Stimulated activated memory B cell treated with anti-CD40 and anti-IgM and Interleukin-4, amounts not matched to agents 10 μg/mL and 1 μg/mL and 100 μg/mL, for 72 hours (primary cell): ENCODE results near the gene AQP5.

Experiments
- ATAC-seq: fragments of 150-1000 bp; cut with Tn5 transposase; 2 replicates; pipeline ENCODE4 v1.10.0; 2021
- H3K27ac Mint-ChIP-seq: one replicate; pipeline ENCODE4 v1.8.0; 2022; ENCODE audit warnings: mild to moderate bottlenecking, mixed read lengths
- H3K27me3 Mint-ChIP-seq: one replicate; pipeline ENCODE4 v1.8.0; 2022; ENCODE audit warnings: mixed read lengths
- H3K36me3 Mint-ChIP-seq: one replicate; pipeline ENCODE4 v1.8.0; 2022; ENCODE audit warnings: mixed read lengths
- H3K4me1 Mint-ChIP-seq: one replicate; pipeline ENCODE4 v1.8.0; 2022; ENCODE audit warnings: mixed read lengths
- H3K4me3 Mint-ChIP-seq: one replicate; pipeline ENCODE4 v1.8.0; 2022; ENCODE audit warnings: mild to moderate bottlenecking, moderate library complexity, mixed read lengths
- H3K9me3 Mint-ChIP-seq: one replicate; pipeline ENCODE4 v1.8.0; 2022; ENCODE audit warnings: mixed read lengths

The AQP5 gene

DNA sequence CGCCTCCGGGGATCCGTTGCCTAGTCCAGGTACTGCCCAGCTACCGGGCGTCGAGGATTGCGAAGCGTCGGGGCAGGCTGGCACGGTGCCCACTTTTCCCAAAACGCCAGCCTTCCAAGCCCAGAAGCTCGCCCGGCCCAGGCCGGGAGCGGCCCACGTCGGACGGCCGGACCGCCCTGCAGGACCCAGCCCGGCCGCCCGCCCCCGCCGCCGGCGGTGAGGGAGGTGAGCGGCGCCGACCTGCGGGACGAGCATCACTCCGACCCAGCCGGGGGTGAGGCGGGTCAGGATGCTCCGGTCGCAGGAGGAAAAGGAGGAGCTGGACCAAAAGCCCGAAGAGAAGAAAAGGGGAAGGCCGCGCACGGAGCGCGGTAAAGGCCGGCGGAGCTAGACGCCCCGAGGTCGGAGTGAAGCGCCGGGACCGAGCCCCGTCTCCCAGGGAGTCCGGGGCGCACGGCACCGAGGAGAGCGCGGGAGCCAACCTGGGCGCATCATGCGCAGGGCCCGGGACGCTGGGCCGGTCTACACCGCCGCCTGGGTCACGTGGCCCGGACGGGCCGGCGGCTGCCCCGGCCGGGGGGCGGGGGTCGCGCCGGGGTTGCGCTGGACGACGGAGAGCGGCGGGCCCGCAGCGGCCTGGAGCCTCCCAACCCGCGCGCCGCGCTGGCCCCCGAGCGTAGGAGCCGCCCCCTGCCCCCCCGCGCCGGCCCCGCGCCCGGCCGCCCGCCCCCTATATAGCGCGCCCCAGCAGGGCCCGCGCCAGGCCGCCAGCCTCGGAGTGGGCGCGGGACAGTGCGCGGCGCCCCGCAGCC is at the start of gene AQP5:
TSS of gene AQP5 (plus strand) at position 762 of the 812 bp plus-strand sequence. CDS start 146 bp downstream, outside the sequence.
- no peak within 1 kb of the TSS for H3K27ac Mint-ChIP-seq
- H3K4me1 Mint-ChIP-seq = peaks cover 9% of the 10 kb centered on the region
- H3K9me3 Mint-ChIP-seq = no peaks in the 10 kb centered on the region
- H3K4me3 Mint-ChIP-seq = peak within 1 kb of the TSS; percentile 37
- peak; percentile 10 for ATAC-seq
- no peaks in the 10 kb centered on the region for H3K36me3 Mint-ChIP-seq
- H3K27me3 Mint-ChIP-seq = peaks cover 89% of the 10 kb centered on the region

DNA sequence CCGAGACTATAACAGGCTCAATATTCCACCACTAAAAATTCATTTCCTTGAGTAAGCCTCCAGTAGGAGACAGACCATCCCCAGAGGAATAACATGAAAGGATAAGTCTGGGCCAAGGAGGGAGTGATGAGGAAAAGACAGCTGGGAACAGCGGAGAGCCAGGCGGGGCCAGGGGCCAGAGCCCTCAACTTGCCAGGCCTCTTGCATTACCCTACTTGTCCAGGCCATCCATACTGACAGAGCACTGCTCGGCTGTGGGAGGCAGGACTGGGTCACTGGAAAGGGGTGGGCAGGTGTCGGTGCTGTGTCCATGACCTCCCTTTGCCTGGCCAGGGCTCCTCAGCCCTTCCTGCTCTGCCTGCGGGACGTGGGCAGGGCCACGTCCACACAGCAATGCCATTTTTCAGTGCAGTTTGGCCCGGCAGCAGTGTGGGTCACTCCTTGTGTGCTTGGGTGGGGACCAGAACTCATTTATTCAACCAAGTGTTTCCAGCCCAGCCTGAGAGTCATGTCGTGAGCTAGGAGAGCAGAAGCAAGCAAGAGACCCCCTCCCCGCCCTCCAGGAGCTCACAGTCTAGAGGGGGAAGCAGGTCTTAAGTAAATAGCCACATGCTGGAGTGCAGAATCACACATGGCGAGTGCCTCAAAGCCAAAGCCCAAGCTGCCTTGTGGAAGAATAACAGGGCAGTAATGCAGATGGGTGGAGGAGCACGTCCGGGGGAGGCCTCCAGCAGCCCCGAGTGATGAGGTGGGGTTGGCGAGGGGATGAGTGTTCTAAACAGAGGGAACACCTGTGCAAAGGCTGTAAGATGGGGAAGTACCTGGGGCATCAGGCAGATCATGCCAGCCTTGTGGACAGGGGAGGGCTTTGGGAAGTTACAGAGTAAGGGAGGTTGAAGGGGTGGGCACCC is 49.1 kb upstream of the AQP5 start:
- H3K27me3 Mint-ChIP-seq = peaks cover 75% of the 10 kb centered on the region

DNA sequence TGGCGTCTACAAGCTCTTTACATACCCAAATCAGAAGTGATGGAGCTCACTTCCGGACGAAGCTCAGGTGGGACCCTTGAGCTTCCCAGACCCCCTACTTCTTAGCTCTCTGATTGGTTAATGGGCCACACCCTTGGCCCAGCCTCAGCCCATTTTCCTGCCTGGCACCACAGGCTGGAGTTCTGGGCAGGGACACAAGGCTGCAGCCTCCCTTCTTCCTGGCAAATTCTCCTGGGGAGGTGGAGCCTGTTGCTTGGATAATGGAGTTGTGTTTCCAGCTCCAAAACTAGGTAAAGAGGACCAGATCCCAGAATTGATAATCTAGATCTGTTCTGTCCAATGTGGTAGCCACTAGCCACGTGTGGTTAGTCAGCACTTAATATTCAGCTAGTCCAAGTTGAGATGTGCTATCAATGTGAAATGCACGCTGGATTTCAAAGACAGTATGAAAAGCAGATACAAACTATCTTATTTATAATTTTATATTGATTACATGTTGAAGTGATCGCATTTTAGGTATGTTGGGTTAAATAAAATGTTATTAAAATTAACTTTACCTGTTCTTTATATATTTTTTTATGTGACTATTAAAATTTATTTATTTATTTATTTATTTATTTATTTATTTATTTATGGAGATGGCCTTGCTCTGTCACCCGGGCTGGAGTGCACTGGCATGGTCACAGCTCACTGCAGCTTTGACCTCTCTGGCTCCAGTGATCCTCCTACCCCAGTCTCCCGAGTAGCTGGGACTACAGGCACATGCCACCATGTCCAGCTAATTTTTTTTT is 45.3 kb upstream of the AQP5 start:
- Mint-ChIP-seq H3K36me3 (no peaks in the 10 kb centered on the region), H3K4me3 (no peak overlapping the region), H3K27me3 (peaks cover 73% of the 10 kb centered on the region), H3K27ac (no peak overlapping the region), H3K4me1 (no peaks in the 10 kb centered on the region), H3K9me3 (no peaks in the 10 kb centered on the region)
- ATAC-seq = no peak

More for the DNA sequence above, 49.1 kb upstream of the AQP5 start:
- no peak overlapping the region for H3K4me3 Mint-ChIP-seq
- H3K4me1 Mint-ChIP-seq = no peaks in the 10 kb centered on the region
- H3K9me3 Mint-ChIP-seq = no peaks in the 10 kb centered on the region
- ATAC-seq = no peak
- no peak overlapping the region for H3K27ac Mint-ChIP-seq
- no peaks in the 10 kb centered on the region for H3K36me3 Mint-ChIP-seq

DNA sequence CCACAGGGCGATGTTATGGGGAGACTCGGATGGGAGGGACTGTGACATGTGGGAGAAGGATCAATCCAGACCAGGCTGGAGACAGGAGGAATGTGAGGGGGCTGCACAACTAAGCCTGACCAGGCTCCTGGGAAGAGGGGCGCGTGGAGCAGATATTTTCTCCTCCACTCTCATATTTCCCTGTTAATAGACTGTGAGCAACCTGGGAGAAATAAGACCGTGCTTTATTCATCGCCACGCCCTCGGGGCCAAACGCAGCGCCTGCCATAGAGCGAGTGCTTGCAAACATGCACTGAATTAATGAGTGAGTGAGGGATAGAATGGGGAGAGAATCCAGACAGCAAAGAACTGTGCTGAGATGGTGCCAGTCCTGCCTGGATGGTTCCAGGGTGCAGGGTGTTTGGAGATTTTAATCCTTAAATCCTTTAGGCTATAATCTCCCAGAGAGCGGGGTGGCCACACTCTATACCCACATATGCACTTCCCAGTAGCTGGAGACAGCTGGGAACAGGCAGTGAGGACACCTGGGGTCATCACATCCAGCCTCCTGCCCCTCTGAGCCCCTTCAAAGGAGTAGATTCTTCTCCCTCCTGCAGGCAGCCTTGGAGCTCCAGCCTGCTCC is 44.4 kb upstream of the AQP5 start:
- no peaks in the 10 kb centered on the region for H3K36me3 Mint-ChIP-seq
- H3K27me3 Mint-ChIP-seq = peaks cover 69% of the 10 kb centered on the region
- no peak overlapping the region for H3K4me3 Mint-ChIP-seq
- H3K9me3 Mint-ChIP-seq = no peaks in the 10 kb centered on the region
- H3K4me1 Mint-ChIP-seq = no peaks in the 10 kb centered on the region
- no peak overlapping the region for H3K27ac Mint-ChIP-seq
- no peak for ATAC-seq

DNA sequence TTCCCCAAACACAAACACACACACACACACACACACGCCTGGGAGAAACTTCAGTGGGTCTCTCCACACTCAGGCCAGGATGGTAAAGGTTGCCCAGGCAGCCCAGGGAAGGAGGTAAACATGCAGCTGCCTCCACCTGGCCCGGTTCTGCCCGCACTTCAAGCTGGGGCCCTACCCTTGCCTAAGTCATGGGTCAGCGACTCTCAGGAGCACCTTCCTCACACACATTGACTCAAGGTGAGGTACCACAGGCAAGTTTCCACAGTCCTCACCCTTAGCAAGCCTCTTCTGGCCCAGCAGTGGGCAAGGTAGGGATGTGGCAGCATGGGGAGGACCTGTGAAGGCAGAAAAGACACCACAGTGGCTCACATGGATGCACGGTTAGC is 43.9 kb upstream of the AQP5 start:
- ATAC-seq = no peak
- Mint-ChIP-seq H3K27ac (no peak overlapping the region), H3K27me3 (peaks cover 64% of the 10 kb centered on the region), H3K4me3 (no peak overlapping the region), H3K4me1 (no peaks in the 10 kb centered on the region), H3K9me3 (no peaks in the 10 kb centered on the region), H3K36me3 (no peaks in the 10 kb centered on the region)

DNA sequence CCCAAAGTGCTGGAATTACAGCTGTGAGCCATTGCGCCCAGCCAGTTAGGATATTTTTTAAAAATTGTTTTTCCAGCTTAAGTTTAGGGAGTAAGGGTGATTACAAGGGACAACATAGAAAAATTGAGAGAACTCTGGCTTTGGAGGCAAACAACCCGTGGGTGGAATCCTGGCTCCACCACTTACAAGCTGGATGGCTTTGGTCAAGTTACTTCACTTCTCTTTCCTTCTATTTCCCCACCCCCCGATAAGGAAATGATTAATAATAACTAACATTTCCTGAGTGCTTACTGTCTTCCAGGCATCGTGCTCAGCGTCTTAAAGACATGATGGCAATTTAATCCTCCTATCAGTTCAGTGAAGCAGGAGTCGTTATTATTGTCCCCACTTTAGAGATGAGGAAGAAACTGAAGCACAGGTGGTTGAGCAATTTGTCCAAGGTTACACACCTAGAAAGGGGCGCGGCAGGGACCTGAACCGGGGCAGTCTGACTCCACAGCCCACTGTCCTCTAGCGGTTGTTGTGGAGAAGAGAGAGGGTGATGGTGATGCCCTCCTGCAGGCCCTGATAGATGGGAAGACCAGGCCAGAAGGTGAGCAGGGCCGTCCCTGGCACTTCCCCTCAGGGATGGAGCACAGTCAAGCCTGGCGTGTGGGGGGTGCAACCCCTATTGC is 41.3 kb upstream of the AQP5 start:
- Mint-ChIP-seq H3K27me3 (peaks cover 43% of the 10 kb centered on the region), H3K36me3 (no peaks in the 10 kb centered on the region), H3K27ac (no peak overlapping the region), H3K9me3 (no peaks in the 10 kb centered on the region), H3K4me1 (no peaks in the 10 kb centered on the region), H3K4me3 (no peak overlapping the region)
- no peak for ATAC-seq

DNA sequence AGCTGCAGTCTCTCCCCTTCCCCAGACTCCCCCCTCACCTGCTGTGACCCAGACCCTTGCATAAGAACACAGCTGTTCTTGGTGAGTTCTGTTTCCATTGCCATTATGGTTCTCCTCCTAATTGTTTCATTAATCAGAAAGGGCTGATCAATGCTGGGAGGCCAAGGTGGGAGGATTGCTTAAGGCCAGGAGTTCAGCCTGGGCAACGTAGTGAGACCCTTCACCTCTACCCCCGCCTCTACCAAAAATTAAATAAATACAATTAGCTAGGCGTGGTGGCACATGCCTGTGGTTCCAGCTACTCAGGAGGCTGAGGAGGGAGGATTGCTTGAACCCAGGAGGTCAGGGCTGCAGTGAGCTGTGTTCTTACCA is 40.8 kb upstream of the AQP5 start:
- Mint-ChIP-seq H3K9me3 (no peaks in the 10 kb centered on the region), H3K27ac (no peak overlapping the region), H3K4me3 (no peak overlapping the region), H3K4me1 (no peaks in the 10 kb centered on the region), H3K36me3 (no peaks in the 10 kb centered on the region), H3K27me3 (peaks cover 39% of the 10 kb centered on the region)
- ATAC-seq = no peak

DNA sequence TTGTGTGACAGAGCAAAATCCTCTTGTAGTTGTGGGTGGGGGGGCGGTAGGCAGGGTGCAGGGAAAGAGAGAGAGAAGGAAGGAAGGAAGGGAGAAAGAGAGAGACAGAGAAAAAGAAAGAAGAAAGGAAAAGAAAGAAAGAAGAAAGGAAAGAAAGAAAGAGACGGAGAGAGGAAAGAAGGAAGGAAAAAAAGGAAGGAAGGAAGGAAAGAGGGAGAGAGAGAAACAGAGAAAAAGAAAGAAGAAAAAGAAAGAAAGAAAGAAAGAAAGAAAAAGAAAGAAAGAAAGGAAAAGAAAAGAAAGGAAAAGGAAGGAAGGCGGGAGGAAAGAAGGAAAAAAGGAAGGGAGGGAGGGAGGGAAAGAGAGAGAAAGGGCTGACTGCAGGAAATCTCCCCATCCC is 40.4 kb upstream of the AQP5 start:
- H3K36me3 Mint-ChIP-seq = no peaks in the 10 kb centered on the region
- H3K9me3 Mint-ChIP-seq = no peaks in the 10 kb centered on the region
- peaks cover 35% of the 10 kb centered on the region for H3K27me3 Mint-ChIP-seq
- no peak for ATAC-seq
- H3K4me3 Mint-ChIP-seq = no peak overlapping the region
- H3K4me1 Mint-ChIP-seq = no peaks in the 10 kb centered on the region
- no peak overlapping the region for H3K27ac Mint-ChIP-seq

DNA sequence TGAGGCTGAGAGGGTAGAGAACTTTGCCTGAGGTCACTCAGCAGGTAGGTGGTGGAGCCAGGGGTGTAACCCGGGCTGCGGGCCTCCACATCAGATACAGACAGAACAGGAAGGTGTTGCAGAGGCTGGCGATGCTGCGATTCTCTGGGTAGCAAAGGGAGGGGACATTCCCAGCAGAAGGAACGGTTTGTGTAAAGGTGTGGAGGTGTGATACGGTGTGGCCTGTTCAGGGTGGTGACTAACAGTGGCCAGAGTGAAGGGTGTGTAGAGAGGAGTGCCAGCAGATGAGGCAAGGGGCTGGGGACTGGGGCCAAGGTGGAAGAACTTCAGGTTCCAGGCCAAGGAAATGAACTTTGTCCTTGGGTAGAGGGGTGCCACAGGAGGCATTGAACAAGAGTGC is 39.7 kb upstream of the AQP5 start:
- H3K4me3 Mint-ChIP-seq = no peak overlapping the region
- no peaks in the 10 kb centered on the region for H3K9me3 Mint-ChIP-seq
- H3K27me3 Mint-ChIP-seq = peaks cover 30% of the 10 kb centered on the region
- H3K4me1 Mint-ChIP-seq = no peaks in the 10 kb centered on the region
- no peak overlapping the region for H3K27ac Mint-ChIP-seq
- ATAC-seq = no peak
- no peaks in the 10 kb centered on the region for H3K36me3 Mint-ChIP-seq

DNA sequence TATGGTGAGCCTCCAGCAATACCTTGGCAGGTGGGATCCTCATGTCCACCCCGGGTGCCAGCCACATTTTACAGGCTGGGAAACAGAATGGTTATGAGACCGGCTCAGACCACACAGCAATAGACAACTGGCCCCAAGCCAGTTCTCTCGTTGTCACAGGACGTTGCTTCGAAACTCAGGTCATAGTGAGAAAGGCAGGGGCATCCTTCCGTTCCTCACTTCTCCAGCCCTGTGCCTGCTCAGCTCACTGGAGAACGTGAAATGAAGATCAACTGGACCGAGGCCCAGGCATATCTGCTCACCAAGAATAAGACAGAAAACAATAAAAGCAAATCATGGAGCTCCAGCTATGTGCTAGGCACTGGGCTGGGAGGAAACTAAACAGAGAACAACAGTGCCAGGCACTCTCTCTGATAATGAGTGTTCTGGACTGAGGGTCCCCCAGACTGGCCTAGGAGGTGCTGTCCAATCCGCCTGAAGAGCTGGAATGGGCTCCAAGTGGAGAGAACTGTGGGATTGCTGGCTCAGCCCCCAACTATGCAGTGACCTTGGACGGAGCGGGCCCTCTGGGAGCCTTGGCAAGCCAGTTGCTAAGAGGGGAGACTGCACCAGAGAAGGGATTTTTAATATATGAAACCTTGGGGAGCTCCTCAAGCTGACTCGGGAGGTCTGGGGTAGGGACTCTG is 39.2 kb upstream of the AQP5 start:
- Mint-ChIP-seq H3K36me3 (no peaks in the 10 kb centered on the region), H3K4me3 (no peak overlapping the region), H3K27ac (no peak overlapping the region)

DNA sequence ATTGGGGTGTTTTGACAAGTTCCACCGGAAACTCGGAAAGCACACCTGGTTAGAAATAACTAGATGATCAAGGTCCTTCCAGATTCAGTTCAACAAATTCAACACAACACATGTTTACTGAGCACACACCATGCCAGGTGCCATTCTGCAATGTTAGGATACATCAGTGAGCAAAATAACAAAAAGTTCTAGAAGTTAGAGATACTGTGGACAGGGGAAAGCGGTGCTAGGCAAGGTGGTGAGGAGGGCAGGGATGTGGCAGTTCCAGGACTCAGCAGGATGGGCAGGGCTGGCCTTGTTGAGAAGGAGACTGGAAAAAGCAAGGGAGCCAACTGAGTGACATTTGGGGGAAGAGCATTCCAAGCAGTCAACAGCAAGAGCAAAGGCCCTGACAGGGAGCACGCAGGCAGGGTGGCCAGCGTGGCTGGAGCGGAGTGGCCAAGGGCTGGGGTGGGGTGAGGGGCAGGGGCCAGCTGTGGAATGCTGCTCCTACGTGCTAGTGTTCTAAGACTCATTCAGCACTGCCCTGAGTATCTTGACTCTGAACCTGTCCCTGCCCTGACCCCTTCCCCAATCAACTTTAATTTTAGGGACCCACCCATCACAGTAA is 38.5 kb upstream of the AQP5 start:
- no peak overlapping the region for H3K27ac Mint-ChIP-seq
- no peaks in the 10 kb centered on the region for H3K9me3 Mint-ChIP-seq
- H3K36me3 Mint-ChIP-seq = no peaks in the 10 kb centered on the region
- H3K27me3 Mint-ChIP-seq = peaks cover 21% of the 10 kb centered on the region
- no peaks in the 10 kb centered on the region for H3K4me1 Mint-ChIP-seq
- no peak for ATAC-seq
- H3K4me3 Mint-ChIP-seq = no peak overlapping the region

More for the DNA sequence above, 39.2 kb upstream of the AQP5 start:
- ATAC-seq = no peak
- Mint-ChIP-seq H3K27me3 (peaks cover 25% of the 10 kb centered on the region), H3K4me1 (no peaks in the 10 kb centered on the region), H3K9me3 (no peaks in the 10 kb centered on the region)

DNA sequence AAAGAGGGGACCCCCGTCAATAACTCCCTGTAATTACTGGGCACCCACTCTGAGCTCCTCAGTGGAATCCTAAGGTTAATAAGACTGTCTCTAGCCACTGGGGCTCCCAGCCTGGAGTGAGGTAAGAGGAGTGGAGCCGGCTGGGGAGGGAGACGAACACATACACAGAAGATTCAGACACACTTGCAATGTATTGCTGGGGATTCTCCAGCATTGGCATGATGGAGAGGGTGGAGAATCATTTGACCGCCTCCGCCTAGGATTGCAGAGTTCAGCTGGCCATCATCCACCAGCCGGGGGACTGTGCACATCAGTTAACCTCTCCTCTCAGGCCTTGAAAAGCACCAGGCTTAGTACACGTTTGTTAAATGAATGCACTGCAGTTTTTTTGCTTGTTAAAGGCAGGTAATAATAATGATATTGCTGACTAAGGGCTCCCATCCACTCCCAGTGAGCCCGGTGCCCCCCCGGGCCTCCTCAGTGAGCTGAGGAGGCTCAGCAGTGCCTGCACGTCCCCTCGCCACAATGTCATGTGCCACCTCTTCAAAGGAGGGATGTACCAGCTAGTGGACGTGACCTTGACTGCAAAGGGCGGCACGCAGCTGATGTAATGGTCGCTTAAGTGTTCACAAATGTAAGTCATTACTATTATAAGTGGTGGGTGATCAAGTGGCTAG is 37.7 kb upstream of the AQP5 start:
- Mint-ChIP-seq H3K4me1 (no peaks in the 10 kb centered on the region), H3K9me3 (no peaks in the 10 kb centered on the region), H3K27ac (no peak overlapping the region), H3K36me3 (no peaks in the 10 kb centered on the region), H3K4me3 (no peak overlapping the region), H3K27me3 (peaks cover 25% of the 10 kb centered on the region)
- no peak for ATAC-seq

DNA sequence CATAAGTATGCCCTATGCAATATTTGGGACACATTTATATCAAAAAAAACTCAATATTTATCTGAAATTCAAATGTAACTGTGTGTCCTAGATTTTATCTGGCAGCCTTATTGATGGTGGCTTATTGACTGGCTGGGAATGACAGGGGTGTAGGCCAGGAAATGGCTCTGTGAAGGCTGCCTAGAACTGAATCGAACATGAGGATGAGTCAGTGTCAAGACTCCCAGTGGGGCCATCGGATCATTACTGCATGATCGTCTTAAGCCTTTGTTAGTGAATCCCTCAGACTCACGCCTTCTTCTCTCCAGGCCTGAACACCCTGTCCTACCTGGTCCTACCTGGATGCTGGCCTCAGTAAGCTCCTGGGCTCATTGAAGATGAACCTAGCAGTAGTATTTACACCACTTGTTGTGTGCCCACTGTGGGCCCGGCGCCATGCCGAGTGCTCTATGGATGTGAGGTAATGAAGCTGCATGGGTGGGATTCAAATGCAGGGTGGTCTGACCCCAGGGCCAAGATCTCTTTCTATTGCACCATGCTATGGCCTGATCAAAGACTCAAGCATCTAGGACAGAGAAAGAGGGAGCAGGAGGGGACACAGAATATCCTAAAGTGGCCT is 36.9 kb upstream of the AQP5 start:
- H3K4me1 Mint-ChIP-seq = no peaks in the 10 kb centered on the region
- ATAC-seq = no peak
- H3K36me3 Mint-ChIP-seq = no peaks in the 10 kb centered on the region
- no peak overlapping the region for H3K27ac Mint-ChIP-seq
- H3K4me3 Mint-ChIP-seq = no peak overlapping the region
- H3K9me3 Mint-ChIP-seq = no peaks in the 10 kb centered on the region
- peaks cover 25% of the 10 kb centered on the region for H3K27me3 Mint-ChIP-seq
